MG63 (cell line): ENCODE measurements around the gene SLC12A7. TPM values are rescaled to one million over a fixed set of nuclear protein-coding genes. Genes with fewer than 3 reads are reported as not detected.

ENCODE experiments used
- DNase-seq: peaks from one replicate; pipeline ENCODE4 v3.0.0-alpha.2; 2020
- H3K27me3 ChIP-seq: fragments of 250-450 bp; sonication (Bioruptor Pico); 2 replicates; pipeline ENCODE4 v1.5.1; 2020; ENCODE audit warnings: mild to moderate bottlenecking, moderate library complexity
- H3K36me3 ChIP-seq: fragments of 250-450 bp; sonication (Bioruptor Pico); 2 replicates; pipeline ENCODE4 v1.5.1; 2020; ENCODE audit warnings: mild to moderate bottlenecking, moderate library complexity
- H3K4me3 ChIP-seq: fragments of 250-450 bp; sonication (Bioruptor Pico); 2 replicates; pipeline ENCODE4 v1.5.1; 2020; ENCODE audit warnings: mild to moderate bottlenecking, moderate library complexity
- H3K9me3 ChIP-seq: fragments of 250-450 bp; sonication (Bioruptor Pico); 2 replicates; pipeline ENCODE4 v1.5.1; 2020; ENCODE audit warnings: mild to moderate bottlenecking, moderate library complexity
- total RNA-seq: library from RNA; depleted of rRNA; stranded (reverse); fragments of >200 nt; shearing (Covaris generic); gene quantifications from 2 replicates; pipeline ENCODE4 v1.2.3, GENCODE V29; 2014; ENCODE audit warnings: low replicate concordance

SLC12A7 gene
- total RNA-seq, 1 experiment from 2014 or later, result 39.7 TPM

DNA sequence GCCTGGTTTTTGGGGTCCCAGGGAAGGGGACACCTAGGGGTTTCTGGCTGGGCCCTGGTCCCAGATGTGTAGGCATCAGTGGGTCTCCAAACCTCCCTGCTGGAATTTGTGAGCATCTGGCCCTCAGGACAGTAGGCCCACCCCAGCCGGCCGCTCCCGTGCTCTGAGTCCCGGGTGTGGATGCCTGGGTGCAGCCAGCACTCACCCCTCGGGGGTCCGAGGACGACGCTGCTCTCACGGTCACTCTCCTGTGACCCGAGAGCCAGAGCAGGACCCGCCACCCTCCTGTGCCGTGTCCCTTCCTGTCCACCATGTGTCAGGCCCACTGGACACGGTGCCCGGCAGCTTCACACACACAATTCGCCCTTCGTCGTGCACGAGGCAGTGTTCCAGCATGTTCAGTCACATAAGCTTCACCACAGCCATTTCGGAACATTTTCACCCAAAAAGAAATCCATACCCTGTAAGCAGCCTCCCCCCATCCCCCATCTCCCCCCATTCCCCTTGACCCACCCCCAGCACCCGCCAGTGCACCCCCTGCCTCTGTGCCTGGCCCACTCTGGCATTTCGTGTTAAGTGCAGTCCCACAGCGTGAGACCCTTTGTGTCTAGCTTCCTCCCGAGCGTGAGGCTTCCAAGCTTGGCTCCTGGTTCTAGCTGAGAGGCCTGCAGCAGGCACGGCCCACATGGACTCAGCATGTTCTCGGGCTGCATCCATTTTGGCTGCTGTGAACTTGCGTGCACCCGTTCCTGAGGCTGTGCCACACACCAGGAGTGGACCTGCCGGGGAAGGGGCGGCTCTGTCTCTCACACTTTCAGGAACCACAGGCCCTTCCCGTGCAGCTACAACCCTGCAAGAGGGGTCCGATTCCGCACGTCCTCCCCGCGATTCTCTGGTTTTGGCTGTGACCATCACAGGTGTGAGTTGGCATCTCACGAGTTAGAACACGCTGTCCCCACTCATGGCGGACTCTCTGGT is 62.7 kb downstream of the SLC12A7 start:
- Histone ChIP-seq H3K9me3 (peaks cover 17% of the 10 kb centered on the region), H3K36me3 (peaks cover 36% of the 10 kb centered on the region), H3K27me3 (no peaks in the 10 kb centered on the region), H3K4me3 (no peak overlapping the region)
- no peak for DNase-seq

DNA sequence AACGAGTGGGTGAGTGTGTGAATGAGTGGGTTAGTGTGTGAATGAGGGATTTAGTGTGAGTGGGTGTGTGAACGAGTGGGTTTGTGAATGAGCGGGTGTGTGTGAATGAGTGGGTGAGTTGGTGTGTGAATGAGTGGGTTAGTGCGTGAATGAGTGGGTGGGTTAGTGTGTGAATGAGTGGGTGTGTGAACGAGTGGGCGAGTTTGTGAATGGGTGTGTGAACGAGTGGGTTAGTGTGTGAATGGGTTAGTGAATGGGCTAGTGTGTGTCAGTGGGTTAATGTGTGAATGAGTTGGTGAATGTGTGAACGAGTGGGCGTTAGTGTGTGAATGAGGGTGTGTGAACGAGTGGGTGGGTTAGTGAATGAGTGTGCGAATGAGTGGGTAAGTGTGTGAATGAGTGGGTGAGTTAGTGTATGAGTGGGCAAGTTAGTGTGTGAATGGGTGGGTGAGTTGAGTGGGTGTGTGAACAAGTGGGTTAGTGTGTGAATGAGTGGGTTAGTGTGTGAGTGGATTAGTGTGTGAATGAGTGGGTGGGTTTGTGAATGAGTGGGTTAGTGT is 63.6 kb downstream of the SLC12A7 start:
- peaks cover 19% of the 10 kb centered on the region for H3K9me3 ChIP-seq
- no peak overlapping the region for H3K4me3 ChIP-seq
- H3K36me3 ChIP-seq, result peaks cover 26% of the 10 kb centered on the region
- H3K27me3 ChIP-seq, result no peaks in the 10 kb centered on the region
- DNase-seq, result no peak

DNA sequence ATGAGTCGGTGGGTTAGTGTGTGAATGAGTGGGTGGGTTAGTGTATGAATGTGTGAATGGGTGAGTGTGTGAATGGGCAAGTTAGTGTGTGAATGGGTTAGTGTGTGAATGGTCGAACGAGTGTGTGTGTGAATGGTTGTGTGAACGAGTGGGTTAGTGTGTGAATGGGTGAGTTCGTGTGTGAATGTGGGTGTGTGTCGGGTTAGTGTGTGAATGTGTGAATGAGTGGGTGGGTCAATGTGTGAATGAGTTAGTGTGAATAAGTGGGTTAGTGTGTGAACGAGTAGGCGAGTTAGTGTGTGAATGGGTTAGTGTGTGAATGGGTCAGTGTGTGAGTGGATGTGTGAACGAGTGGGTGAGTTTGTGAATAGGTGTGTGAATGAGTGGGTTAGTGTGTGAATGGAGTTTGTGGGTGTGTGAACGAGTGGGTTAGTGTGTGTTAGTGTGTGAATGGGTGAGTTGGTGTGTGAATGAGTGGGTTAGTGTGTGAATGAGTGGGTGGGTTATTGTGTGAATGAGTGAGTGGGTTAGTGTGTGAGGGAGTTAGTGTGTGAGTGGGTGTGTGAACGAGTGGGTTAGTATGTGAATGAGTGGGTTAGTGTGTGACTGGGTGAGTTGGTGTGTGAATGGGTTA is 64.4 kb downstream of the SLC12A7 start:
- Histone ChIP-seq H3K36me3 (peaks cover 18% of the 10 kb centered on the region), H3K9me3 (peaks cover 19% of the 10 kb centered on the region), H3K27me3 (no peaks in the 10 kb centered on the region), H3K4me3 (no peak overlapping the region)
- no peak for DNase-seq

DNA sequence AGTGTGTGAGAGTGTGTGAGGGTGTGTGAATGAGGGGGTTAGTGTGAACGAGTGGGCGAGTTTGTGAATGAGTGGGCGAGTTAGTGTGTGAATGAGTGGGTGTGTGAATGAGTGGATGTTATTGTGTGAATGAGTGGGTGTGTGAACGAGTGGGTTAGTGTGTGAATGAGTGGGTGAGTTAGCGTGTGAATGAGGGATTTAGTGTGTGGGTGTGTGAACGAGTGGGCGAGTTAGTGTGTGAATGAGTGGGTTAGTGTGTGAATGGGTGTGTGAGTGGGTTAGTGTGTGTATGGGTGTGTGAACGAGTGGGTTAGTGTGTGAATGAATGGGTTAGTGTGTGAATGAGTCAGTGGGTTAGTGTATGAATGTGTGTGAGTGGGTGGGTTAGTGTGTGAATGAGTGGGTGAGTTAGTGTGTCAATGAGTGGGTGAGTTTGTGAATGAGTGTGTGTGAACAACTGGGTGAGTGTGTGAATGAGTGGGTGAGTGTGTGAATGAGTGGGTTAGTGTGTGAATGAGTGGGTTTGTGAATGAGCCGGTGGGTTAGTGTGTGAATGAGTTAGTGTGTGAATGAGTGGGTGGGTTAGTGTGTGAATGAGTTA is 65.8 kb downstream of the SLC12A7 start:
- Histone ChIP-seq H3K4me3 (no peak overlapping the region), H3K36me3 (peaks cover 6% of the 10 kb centered on the region)

DNA sequence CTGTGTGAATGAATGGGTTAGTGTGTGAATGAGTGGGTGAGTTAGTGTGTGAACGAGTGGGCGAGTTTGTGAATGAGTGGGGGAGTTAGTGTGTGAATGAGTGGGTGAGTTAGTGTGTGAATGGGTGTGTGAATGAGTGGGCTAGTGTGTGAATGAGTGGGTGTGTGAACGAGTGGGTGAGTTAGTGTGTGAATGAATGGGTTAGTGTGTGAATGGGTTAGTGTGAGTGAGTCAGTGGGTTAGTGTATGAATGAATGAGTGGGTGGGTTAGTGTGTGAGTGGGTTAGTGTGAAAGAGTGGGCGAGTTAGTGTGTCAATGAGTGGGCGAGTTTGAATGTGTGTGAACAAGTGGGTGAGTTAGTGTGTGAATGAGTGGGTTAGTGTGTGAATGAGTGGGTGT is 67.7 kb downstream of the SLC12A7 start:
- H3K4me3 ChIP-seq, result no peak overlapping the region
- H3K9me3 ChIP-seq, result peaks cover 24% of the 10 kb centered on the region
- no peaks in the 10 kb centered on the region for H3K27me3 ChIP-seq
- H3K36me3 ChIP-seq, result peaks cover 2% of the 10 kb centered on the region
- DNase-seq, result no peak

More for the DNA sequence above, 65.8 kb downstream of the SLC12A7 start:
- H3K9me3 ChIP-seq, result peaks cover 23% of the 10 kb centered on the region
- H3K27me3 ChIP-seq, result no peaks in the 10 kb centered on the region
- DNase-seq, result no peak

DNA sequence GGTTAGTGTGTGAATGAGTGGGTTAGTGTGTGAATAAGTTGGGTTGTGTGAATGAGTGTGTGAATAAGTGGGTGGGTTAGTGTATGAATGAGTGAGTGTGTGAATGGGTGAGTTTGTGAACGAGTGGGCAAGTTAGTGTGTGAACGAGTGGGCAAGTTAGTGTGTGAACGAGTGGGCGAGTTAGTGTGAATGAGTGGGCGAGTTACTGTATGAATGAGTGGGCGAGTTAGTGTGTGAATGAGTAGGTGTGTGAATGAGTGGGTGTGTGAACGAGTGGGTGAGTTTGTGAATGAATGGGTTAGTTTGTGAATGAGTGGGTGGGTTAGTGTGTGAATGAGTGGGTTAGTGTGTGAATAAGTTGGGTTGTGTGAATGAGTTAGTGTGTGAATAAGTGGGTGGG is 68.5 kb downstream of the SLC12A7 start:
- H3K36me3 ChIP-seq, result peaks cover 4% of the 10 kb centered on the region
- H3K9me3 ChIP-seq, result peaks cover 25% of the 10 kb centered on the region

DNA sequence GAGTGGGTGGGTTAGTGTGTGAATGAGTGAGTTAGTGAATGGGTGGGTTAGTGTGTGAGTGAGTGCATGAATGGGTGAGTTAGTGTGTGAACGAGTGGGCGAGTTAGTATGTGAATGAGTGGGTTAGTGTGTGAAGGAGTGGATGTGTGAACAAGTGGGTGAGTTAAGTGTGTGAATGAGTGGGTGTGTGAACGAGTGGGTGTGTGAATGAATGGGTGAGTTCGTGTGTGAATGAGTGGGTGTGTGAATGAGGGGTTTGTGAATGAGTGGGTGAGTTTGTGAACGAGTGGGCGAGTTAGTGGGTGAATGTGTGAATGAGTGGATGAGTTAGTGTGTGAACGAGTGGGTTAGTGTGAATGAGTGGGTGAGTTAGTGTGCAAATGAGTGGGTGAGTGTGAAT is 69.2 kb downstream of the SLC12A7 start:
- Histone ChIP-seq H3K4me3 (no peak overlapping the region), H3K9me3 (peaks cover 22% of the 10 kb centered on the region), H3K27me3 (no peaks in the 10 kb centered on the region), H3K36me3 (peaks cover 5% of the 10 kb centered on the region; the same call in 1 of the 2 replicates)
- no peak for DNase-seq

More for the DNA sequence above, 68.5 kb downstream of the SLC12A7 start:
- H3K4me3 ChIP-seq, result no peak overlapping the region
- no peaks in the 10 kb centered on the region for H3K27me3 ChIP-seq
- no peak for DNase-seq

DNA sequence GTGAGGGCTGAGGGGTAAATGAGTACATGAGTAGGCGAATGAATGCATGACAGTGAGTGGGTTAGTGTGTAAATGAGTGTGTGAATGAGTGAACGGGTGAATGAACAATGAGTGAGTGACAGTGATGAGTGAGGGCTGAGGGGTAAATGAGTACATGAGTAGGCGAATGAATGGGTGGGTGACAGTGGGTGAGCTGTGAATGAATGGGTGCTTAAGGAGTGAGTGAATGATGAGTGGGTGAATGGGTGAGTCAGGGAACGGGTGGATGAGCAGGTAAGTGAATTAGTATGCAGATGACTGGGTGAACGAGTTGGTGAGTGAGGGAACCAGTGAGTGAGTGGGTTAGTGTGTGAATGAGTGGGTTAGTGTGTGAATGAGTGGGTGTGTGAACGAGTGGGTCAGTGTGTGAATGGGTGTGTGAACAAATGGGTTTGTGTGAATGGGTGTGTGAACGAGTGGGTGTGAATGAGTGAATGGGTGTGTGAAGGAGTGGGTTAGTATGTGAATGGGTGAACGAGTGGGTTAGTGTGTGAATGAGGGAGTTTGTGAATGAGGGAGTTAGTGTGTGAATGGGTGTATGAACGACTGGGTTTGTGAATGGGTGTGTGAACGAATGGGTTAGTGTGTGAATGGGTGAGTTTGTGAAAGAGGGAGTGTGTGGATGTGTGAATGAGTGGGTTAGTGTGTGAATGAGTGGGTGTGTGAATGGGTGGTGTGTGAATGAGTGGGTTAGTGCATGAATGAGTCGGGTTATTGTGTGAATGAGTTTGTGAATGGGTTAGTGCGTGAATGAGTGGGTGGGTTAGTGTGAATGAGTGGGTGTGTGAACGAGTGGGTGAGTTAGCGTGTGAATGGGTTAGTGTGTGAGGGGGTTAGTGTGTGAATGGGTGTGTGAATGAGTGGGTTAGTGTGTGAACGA is 70.4 kb downstream of the SLC12A7 start:
- H3K27me3 ChIP-seq, result no peaks in the 10 kb centered on the region
- peaks cover 5% of the 10 kb centered on the region; the same call in 1 of the 2 replicates for H3K36me3 ChIP-seq
- no peak for DNase-seq
- H3K4me3 ChIP-seq, result no peak overlapping the region
- peaks cover 22% of the 10 kb centered on the region for H3K9me3 ChIP-seq

DNA sequence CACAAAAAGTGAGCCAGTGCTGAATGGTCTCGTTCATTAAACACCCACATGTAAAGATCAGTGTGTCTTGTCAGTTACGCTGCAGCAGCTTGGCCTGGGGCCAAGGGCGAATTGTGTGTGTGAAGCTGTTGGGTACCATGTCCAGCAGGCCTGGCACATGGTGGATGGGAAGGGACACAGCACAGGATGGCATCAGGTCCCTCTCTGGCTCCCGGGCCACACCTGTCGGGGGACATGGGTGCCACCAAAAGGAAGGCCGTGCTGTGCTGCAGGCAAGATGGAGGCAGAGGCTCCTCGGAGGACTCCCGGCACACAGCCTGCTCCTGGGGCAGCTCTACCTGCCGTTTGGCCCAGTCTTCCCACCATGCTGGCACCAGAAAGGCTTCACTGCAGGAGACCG is 71.3 kb downstream of the SLC12A7 start:
- Histone ChIP-seq H3K9me3 (peaks cover 19% of the 10 kb centered on the region), H3K27me3 (no peaks in the 10 kb centered on the region), H3K4me3 (no peak overlapping the region), H3K36me3 (peaks cover 5% of the 10 kb centered on the region; the same call in 1 of the 2 replicates)
- DNase-seq, result no peak

DNA sequence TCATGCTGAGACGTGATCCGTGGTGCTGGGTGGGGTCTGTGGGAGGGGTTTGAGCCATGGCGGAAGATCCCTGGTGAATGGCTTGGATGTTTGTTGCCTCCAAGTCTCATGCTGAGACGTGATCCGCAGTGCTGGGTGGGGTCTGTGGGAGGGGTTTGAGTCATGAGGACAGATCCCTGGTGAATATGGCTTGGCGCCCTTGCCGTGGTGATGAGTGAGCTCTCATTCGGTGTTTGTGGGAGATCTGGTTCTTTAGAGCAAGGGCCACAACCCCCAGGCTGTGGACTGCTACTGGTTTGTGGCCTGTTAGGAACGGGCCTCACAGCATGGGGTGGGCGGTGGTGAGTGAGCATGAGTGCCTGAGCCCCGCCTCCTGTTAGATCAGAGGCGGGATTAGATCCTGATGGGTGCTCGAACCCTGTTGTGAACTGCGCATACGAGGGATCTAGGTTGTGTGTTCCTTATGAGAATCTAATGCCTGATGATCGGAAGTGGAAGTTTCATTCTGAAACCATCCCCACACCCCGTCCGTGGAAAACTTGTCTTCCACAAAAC is 72.1 kb downstream of the SLC12A7 start:
- peaks cover 5% of the 10 kb centered on the region; the same call in 1 of the 2 replicates for H3K36me3 ChIP-seq
- no peaks in the 10 kb centered on the region for H3K27me3 ChIP-seq
- H3K9me3 ChIP-seq, result peaks cover 13% of the 10 kb centered on the region
- DNase-seq, result no peak
- H3K4me3 ChIP-seq, result no peak overlapping the region

DNA sequence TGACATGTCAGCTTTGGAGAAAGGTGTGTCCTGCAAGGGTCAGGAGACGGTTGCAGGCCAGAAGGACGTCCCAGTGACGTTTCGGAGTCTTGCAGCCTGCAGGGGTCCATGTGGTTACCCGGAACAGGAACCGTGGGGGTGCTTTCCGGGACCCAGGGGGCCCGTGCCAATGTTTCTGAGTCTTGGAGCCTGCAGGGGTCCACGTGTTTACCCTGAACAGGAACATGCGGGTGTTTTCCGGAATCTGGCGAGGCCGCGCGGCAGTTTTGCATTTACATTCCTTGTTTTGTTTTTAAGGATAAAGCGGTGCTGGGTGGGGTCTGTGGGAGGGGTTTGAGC is 72.7 kb downstream of the SLC12A7 start:
- Histone ChIP-seq H3K9me3 (peaks cover 9% of the 10 kb centered on the region), H3K4me3 (no peak overlapping the region), H3K27me3 (no peaks in the 10 kb centered on the region), H3K36me3 (peaks cover 5% of the 10 kb centered on the region; the same call in 1 of the 2 replicates)
- no peak for DNase-seq

DNA sequence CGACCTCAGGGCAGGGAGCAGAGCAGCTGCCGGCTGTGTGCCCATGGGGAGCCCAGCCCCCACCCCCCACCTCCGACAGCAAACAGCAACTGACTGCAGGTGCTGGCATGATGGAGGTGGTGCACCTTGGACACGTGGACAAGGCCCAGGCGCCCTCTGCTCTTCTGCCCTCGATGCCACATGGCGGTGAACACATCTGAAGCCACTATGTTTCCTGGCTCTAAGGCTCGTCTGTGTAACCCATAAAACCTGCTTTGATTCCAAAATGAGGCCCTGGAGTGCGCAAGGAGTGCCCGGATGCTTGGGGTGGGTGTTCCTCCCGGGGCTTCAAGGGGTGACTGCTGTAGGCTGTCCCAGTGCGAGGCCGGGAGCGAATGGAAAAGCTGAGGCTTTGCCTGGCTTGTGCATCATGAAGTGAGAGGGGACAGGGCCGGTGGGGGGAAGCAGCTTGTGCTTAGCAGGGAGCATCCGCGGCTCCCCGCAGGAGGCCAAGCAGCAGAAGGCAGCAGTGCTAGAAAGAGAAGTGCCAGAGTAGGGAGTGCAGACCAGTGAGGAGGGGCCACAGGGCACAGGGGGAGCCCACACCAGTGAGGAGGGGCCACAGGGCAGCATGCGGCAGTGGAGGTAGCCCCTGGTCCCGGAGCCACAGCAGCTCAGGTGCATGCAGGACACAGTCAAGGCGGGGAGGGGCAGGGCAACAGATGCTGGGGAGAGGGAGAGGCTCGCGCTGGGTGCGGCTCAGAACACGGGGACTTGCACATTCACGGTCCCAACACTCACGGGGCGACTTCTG is 73.2 kb downstream of the SLC12A7 start:
- DNase-seq, result no peak
- H3K27me3 ChIP-seq, result no peaks in the 10 kb centered on the region
- H3K36me3 ChIP-seq, result peaks cover 6% of the 10 kb centered on the region
- H3K4me3 ChIP-seq, result no peak overlapping the region
- peaks cover 6% of the 10 kb centered on the region; the same call in 1 of the 2 replicates for H3K9me3 ChIP-seq

DNA sequence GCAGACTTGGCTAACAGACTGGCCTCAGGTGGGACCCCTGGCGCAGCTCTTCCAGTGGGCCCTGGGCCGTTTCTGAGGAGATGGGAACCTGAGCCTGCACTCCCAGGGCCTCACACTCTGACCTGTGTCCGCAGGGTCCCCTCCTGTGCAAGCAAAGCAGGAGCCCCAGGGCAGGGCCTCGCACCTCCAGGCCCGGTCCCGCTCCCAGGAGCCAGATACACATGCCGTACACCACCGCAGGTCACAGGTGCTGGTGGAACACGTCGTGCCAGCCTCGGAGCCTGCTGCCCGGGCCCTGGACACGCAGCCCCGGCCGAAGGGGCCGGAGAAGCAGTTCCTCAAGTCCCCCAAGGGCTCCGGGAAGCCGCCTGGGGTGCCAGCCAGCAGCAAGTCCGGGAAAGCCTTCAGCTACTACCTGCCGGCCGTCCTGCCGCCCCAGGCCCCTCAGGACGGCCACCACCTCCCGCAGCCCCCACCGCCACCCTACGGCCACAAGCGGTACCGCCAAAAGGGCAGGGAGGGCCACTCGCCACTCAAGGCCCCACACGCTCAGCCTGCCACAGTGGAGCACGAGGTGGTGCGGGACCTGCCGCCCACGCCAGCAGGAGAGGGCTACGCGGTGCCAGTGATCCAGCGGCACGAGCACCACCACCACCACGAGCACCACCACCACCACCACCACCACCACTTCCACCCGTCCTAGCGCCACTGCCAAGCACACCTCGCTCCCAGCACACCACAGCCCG is 74.0 kb downstream of the SLC12A7 start:
- peaks cover 6% of the 10 kb centered on the region; the same call in 1 of the 2 replicates for H3K9me3 ChIP-seq
- H3K27me3 ChIP-seq, result no peaks in the 10 kb centered on the region
- peaks cover 9% of the 10 kb centered on the region for H3K36me3 ChIP-seq
- no peak overlapping the region for H3K4me3 ChIP-seq
- no peak for DNase-seq

DNA sequence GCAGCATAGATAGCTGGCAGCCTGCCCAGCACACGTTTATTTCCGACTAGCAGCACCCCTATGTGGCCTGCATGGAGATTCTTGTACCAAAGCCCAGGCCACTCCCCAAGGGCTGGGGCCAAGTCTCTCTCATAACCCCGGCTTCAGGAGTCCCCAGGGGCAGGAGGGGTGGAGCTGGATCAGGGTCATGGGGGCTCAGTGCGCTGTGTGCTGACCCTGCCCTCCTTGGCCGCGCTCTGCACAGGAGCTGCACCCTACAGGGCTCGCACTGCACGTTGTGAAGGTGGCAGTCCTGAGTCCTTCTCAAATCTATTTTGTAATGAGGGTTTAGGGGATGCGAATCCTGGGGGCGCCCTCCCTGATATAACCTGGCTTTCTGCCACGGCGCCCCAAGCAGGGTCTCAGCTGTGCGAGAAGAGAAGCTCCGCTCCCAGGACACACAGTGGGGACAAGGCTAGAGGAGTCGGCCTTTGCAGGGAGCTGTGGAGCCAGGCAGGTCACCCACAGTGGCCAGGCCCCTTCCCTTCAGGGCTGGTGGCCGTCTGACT is 74.7 kb downstream of the SLC12A7 start:
- Histone ChIP-seq H3K9me3 (peaks cover 6% of the 10 kb centered on the region; the same call in 1 of the 2 replicates), H3K36me3 (peaks cover 9% of the 10 kb centered on the region), H3K27me3 (no peaks in the 10 kb centered on the region), H3K4me3 (no peak overlapping the region)
- no peak for DNase-seq
